ENCODE results near the gene ADSS1.

DNA sequence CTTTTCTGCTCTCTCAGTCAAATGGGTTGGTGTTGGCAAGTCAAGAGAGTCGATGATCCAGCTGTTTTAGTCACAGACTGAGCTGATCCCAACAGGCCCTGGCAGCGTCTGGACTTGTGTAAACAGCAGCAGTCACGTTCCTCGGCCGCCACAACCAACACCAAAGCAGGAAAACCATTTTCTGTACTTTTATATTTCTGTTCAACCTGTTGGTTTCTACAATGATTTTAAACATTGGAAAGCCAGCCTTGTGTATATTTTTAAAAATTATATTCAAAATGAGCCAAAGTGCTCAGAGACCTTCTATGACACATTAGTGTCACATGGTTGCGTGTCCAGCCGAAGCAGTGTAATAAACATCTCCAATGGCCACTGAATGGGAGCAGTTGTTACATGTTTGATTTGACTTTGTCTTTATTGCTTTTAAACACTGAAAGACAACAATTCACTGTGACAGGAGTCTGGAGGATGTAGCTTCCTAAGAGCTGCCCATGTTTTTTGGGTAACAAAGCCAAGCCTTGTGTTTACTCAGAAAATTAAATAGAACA lies 23.0 kb downstream of the ADSS1 start:
- TF ChIP-seq TAF1 (IDR thresholded peaks at IDR 0.05; ENCODE audit: low read depth, low read length), result no peak
- TF ChIP-seq POLR2A (IDR thresholded peaks at IDR 0.05; ENCODE audit: low read depth, low read length), result no peak
- no peak for TF ChIP-seq POLR2AphosphoS5 (IDR thresholded peaks at IDR 0.05; ENCODE audit: low read depth, low read length)
- TF ChIP-seq SPI1 (IDR thresholded peaks at IDR 0.05; ENCODE audit: low read depth, low read length), result no peak
- no peak for TF ChIP-seq PAX5 (IDR thresholded peaks at IDR 0.05; ENCODE audit: insufficient read depth, low read length, severe bottlenecking)
- no peak for TF ChIP-seq POU2F2 (IDR thresholded peaks at IDR 0.05; ENCODE audit: low read depth, low read length)
